Activated T-cell treated with anti-CD3 and anti-CD28 coated beads for 4 hours (primary cell): Measurements from ENCODE around the gene RAMAC.
A peak's percentile ranks its signal among the peaks of the same experiment; 100 is the strongest.
"Not testable (repeated sequence)": the region's sequence is repeated elsewhere in the genome, so short reads cannot be mapped to it uniquely, and the experiment has no call there.

Source experiments
- DNase-seq: peaks from one replicate; pipeline ENCODE4 v3.0.0-alpha.2; 2020

The RAMAC gene

DNA sequence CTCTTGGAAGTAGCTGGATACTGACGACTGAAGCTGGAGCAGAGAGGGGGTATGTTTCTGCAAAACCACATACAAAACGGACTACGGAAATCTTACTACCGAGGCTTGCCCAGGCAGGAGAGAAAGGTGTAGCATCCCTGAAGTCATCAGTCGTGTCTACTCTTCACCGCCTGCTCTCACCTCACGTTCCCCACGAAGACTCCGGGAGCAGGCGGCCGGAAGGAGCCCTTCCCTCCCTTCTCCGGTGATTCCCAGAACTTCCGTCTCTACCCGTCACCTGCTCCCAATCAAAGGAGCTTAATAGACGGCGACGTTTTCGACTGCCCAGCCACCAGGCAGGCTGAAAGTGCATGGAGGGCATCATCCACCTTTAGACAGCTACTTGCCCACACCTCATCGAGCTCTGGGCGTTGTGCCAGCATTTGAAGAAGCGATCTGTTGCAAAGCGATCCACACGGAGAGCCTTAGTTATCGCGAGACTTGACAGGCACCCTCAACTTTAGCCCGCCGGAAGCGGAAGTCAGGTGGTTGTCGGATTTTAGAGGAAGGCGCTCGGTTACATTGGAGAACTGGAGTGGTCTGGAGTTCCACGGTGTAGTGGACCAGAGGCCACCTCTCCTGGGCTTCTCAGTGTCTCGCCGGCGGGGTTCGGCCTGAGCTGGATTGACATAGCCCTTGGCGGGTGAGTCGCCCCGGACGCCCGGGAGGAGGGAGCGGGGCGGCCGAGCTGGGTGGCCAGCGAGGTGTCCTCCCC is at the start of gene RAMAC:
RAMAC (plus strand) TSS at position 523 of the 754 bp plus-strand sequence. CDS start 2,809 bp downstream, outside the sequence.
- DNase-seq = peak; percentile 88

DNA sequence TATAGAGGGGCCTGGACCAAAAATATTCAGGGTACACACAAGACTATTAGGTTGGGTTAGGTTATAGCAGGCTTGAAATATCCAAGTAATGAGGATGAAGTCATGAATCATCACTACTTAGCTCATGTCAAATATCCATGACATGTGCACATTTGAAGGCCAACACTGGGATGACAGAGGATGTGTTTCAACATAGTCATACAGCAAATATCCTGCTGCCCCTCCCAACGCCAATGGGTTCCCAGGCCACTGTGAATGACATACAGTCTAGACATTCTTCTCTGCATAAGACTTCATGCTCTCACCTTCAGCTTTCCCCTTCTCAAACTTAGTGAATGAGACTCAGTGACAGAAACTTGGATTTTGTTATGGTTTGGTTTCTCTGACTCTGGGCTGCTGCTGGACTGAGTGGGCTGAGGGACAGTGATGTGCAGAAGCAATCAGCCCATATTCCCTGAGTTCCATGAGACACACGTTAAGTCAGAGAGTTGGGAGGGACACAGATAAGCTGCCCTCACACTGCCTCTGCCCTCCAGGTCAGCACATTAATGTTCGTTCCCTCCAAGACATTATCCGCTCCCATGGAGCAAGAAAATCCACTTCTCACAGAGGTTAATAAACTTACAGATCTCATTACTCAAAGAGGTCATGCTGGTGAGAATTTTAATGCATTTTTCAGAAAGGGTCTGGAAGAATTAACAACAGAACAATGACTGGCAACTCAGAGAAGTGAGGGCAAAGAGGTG is 48.9 kb upstream of the RAMAC start:
- DNase-seq = no peak

DNA sequence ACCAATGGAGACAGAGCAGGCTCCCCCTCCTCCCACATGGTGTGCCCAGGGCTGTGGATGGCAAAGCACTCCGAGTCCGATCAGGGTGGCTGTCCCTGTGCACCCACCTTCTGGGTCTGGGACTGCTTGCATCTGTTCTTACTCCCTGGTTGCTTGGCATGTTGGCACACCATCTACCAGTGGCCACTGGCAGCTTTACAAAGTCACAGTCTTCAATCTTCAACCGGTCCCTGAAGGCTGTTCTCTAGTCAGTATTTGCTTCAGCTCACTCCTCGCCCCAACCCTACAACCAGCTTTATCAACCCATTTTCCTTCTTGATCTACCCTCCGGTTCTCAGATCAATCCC is 48.3 kb upstream of the RAMAC start:
- no peak for DNase-seq

DNA sequence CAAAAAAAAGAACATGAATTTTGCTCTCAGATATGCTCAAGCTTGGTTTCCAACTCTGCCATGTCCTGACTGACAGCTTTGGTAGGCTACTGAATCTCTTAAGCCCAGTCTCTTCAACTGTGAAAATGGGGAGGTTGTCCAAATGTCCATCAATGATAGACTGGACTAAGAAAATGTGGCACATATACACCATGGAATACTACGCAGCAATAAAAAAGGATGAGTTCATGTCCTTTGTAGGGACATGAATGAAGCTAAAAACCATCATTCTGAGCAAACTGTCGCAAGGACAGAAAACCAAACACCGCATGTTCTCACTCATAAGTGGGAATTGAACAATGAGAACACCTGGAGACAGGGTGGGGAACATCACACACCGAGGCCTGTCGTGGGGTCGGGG is 46.3 kb upstream of the RAMAC start:
- DNase-seq = not testable (repeated sequence)

DNA sequence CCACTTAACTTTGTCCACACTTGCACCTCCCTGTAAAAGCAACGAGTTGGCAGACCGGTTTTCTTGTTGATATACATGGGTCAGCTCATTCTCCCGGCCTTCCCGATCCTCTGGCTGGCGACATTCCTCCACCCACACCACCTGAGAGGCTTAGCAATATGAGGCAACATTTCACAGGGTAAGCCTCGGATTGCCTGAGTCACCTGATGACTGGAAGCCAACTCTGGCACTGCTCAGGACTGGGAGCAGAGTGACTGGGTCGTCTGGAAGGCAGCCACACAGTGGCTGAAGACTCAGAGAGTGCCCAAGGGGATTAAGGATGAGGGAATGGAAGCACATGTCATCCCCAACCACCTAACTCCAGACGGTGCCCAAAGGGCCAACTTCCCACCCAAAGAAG is 43.3 kb upstream of the RAMAC start:
- DNase-seq = no peak

DNA sequence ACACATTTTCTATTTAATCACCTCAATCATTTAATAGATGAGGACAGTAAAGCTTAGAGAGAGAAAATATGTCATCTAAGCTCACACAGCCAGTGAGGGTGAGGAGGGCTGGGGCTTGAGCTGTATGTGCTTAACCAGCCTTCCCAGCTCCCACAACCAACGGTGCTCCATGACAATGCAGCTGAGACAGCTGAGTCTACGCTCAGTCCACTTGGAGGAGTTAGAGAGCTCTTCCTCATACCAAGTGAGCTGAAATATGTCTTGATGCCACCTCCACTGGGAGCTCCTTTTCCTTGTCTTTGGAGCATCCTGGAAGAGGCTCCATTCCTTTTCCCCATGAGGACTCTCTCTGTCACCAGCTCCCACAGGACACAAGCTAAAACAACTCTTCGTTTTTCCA is 42.8 kb upstream of the RAMAC start:
- DNase-seq = no peak

DNA sequence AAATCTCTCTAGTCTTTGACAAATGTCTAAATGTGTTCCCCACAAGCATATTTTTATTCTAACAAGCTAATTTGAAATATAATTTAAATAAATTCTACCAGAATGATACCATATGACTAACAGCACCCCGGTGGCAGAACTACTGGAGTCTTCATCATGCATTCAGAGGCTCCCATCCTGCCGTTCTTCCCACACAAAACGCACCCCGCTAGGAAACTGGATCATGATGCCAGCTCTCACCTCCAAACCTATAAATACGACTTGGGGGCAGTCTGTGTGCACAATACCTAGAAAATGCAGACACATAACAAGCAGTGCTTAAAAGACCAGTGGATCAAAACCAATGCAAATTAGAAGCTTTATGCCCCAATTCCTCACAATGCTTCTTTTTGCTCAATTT is 42.0 kb upstream of the RAMAC start:
- DNase-seq = no peak

DNA sequence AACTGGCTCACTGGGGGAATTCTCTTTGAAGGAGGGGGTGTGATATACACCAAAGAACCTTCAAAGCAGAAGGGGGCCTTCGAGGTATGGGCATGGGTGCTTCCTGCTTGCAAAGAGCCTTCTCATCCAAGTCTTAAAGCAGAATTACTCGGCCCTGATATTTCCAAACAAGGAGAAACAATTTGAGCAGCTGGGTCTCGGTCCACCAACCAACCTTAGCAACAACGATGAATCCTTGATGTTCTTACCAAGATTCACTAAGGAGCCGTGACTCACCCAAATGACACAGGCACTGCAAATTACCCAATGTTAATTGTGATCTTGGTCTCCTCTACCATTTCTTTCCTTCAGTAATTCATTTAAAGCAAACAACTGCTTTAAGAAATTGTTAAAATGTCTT is 41.2 kb upstream of the RAMAC start:
- DNase-seq = no peak

DNA sequence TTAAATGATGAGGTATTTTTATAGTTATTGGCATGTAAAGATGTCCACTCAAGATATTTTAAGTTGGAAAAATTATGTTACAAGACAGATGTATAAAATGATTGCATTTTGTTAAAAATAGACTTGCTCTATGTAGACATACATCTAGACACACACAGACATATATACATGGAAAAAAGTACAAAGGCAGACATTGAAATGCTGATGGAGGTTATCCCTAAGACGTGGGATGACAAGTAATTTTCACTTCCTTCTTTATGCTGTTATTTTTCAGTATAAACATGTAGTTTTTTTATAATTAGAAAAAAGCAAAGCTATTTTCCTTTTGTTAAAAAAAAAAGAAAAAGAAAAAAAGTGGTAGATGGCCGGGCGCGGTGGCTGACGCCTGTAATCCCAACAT is 40.7 kb upstream of the RAMAC start:
- no peak for DNase-seq

DNA sequence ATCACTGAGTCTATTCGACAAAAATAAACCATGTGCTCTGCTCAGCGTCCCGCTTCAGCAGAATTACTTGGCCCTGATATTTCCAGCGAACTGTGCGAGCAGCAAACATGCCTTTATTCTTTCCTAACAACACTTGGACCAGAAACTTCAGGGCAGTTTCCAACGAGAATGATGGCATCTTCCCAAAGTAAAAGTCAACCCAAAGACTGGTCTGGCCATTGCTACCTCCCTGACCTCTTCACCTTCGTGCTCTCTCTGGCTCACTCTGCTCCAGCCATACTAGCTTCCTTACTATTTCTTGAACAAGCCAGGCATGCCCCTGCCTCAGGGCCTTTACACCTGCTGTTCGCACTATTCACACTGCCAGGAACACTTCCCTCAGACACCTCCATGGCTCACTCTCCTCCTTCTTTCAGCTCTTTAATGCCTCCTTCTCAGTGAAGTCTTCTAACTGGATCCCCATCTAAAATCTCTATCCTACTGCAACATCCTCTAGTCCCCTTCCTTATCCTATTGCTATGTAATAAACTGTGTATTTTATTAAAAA is 39.8 kb upstream of the RAMAC start:
- DNase-seq = no peak

DNA sequence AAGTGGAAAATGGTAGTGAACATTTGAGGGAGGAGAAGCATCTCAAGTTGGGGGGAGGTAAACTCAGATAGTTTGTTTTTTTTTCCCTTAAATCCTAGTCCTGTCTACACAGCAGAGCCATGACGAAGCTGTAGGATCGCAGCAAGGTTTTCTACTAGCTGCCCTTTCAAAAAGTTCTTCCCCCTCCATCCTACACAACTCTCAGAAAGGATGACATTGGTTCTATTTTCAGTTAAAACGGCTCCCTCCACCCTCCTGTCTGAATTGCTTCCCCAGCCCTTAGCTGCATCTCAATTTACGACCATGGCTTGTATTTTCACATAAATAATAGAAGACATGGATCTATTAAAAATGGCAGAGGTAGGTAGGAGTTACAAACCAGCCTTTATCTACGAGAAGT is 35.7 kb upstream of the RAMAC start:
- no peak for DNase-seq

DNA sequence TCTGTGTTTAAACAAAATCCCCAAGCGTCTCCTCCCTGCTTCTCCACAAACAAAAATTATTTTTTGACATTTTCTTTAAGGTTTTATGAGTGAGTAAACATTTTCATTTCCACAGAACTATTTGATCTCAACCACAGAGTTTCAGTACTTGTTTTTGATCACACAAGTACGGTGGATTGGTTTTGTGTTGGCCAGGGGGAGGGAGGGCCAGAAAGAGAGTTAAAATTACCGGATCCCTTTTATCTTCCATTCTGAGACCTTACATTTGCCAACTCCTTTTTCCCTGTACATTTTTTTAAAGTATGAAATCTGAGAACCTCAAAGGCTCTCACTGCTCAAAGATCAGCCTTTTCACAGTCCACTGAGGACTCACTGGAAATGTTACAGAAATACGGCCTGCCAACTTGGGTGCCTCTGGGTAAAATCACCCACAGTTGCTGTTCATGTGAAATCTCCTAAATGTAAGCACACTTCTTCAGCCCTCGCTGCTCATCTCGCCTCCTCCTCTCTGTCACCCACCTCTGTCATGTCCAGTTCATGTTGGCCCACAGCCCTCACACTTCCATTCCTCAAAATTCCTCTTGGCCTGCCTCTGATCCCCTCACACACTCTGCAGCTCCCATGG is 35.2 kb upstream of the RAMAC start:
- no peak for DNase-seq

DNA sequence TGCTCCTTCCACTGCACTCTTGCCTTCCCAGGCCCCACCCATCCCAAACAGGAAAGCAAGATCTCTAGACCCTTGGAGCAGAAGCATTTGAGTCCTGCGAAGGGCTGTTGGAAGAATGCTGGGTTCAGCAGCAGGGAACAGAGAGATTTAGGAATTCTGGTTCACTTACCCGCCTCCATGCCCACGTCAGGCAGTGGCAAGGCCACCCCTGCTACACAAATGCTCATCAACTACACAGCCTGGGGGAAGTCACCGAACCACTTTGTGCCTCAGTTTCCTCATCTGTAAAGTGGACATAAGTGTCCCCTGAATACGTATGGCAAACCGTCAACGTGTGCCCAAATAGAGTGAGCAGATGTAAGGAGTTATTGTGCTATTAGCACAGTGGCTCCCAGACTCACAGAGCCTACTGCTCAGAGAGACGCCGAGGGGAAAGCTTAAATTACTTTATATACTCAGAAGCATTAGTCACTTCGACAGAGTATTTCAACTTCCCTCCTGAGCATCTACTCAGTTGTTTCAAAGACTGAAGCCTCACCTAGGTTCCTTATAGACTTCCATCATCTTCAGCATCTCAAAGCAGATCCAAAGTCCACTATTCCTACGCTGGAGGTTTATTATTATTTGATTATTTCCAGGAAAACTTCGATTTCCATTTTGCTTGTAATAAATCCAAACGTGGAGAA is 34.4 kb upstream of the RAMAC start:
- no peak for DNase-seq

DNA sequence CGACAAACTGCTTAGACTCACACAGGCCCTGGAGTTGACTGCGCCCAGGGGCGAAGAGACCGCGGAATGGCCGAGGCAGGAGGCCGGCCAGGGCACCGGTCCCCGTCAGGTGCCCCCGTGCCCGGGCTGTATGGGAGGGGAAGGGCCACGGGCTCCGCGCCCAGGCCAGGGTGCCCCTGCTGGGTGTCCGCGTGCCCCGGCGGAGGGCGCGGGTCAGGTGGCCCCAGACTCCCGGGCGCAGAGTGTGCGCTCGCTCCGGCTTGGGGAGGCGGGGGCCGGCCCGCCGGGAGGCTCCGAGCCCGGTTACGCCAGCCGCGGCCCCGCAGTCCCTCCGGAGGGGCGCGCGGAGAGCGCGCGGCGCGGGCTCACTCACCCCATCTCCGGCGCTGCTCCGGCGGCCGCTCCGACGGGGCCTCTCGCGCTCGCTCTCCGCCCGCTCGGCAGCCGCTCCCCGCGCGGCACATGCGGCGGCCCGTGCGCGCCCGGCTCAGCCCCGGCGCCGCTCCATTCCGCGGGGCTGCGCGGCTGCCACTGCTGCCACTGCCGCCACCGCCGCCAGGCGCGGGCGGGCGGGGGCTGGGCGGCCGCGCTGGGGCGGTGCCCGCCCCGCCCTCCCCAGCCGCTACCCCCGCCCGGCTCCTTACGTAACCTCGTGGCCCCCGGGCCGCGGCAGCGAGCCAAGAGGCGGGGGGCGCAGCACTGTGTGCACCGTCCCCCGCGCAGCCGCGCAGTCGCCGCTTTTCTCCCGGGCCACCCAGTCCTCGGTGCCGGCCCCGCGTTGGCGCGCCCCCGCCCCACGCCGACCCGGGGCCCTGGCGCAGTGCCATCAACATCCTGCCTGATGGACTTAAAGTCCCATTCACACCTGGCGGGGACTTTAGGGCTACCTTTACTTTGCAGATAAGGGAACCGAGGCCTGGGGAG is 33.6 kb upstream of the RAMAC start, which contains the start of gene HOMER2:
HOMER2 (minus strand) TSS at position 563 of the 924 bp plus-strand sequence; CDS start at position 378, 185 bp downstream.
- DNase-seq = no peak

DNA sequence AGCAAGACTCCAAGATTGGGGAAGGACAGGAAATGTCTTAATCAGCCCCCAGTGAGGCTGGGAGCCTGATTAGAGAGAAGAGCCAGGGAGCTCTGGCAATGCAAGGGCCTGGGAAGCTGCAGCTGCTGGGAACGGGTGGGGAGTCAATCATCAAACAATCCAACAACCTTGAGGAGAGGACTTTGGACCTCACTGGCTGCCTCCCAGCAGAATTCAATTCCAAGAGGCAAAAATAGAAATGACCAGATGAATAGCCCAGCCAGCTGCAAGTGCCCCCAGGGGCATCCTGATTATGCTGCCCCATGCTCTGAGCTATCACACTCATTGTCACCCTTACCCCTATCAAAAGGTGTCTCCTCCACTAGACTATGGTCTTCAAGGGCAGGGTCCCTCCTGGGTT is 27.4 kb upstream of the RAMAC start:
- no peak for DNase-seq

DNA sequence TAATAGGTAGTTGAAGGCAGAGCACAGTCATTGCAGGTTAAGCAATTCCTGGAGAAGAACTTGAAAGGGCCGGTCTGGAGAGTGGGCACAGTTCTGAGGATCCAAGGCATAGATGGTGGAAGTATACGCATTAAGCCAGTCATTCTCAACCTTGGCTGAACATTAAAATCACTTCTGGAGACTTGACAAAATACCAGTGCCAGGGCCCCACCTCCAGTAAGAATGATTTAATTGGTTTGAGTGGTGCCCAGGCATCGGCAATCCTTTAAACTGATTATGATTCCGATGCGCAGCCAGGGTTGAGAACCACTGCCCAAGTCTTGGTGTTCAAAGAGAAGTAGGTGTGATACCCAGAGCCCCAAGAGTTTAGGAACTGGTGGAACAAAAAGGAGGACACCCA is 26.6 kb upstream of the RAMAC start:
- DNase-seq = no peak

DNA sequence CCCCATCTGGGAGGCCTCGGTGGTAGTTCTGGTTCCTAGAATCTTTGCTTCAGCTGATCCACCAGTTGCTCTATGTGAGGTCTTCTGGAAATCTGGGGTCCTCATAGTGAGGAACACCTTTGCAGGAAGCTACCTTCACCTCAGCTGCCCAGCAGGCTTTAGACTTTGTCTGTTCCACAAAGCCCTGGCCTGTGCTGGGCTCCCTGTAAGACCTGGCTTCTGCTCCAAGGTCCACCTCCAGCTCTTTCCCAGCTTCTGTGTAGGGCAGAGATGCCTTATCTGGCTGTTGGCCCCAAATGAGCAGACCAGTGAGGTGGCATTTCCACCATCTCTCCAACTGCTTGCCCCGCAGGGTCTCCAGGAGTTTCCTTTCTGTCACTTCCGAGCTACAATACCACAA is 25.2 kb upstream of the RAMAC start:
- DNase-seq = no peak

DNA sequence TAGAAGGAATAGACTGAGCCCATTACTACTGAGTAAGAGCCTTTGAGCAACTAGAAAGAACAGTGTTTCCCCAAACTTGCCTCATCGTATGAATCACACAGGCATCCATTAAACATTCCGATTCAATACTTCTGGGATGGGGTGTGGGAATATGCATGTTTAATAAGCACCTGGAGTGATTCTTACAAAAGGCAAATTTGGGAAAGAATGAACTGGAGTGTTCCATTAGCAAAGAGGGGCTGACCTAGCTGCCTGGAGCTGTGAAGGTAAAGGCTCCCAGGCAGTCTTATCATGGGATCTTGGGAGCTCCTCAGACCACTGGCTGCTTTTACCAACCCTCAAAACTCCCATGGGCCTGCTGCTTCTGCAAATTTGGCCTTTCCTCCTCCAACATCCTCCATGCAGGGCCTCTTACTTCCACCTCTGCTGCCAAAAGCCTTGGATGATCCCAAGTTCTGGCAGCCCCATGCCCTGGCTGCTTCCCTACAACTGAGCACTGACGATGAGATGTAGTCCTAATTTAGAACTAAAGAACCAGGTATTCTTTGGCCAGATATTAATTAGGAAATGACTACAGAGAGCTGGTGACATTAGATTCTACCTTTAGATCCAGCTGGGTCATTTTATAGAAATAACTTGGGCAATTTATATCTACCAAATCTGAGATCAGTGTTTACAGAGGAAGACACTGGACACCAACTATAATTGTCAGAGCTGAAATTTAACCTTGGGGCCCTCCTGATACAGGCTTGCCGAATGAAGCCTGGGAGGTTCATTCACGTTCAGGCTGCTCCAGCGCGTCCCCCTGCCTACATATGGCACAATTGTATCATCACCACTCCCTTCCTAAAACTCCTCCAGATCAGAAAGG is 22.3 kb upstream of the RAMAC start:
- DNase-seq = no peak

DNA sequence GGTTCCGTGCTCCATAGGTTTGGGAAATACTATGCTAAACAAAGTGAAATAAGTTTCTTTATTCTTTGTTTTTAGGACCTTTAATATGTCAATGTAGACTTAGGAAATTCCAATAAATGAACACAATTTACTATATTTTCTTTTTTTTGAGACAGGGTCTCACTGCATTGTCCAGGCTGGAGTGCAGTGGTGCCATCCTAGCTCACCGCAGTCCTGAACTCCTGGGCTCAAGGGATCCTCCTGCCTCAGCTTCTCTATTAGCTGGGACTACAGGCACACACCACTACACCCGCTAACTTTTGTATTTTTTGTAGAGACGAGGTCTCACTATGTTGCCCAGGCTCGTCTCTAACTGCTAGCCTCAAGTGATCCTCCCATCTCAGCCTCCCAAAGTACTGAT is 21.1 kb upstream of the RAMAC start:
- no peak for DNase-seq

DNA sequence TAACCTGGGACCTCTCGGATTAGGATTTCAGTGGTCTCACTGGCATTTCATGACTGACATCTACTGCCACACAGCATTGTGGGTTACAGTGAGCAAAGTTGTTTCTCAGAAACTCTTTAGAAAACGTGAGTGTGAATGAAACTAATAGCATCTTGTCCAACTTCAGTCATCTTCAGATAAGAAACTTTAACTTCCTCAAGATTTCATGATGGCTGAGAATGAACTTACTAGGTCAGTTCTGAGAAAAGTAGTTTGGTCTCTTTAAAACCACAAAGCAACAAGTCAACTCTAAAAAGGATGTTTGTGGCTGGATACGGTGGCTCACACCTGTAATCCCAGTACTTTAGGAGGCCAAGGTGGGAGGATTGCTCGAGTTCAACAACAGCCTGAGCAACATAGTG is 19.3 kb upstream of the RAMAC start:
- DNase-seq = no peak

DNA sequence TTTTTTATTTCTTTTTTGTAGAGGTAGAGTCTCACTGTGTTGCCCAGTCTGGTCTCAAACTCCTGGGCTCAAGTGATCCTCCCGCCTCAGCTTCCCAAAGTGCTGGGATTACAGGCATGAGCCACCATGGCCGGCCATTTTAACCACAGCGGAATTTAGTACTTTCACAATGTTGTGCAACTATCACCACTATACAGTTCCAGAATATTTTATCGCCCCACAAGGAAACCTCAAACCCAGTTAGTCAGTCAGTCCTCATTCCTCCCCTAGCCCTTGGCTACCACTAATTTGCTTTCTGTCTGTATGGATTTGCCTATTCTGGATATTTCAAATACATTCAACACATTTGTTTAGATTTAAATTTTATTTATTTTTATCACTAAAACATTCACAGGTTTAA is 17.9 kb upstream of the RAMAC start:
- DNase-seq = no peak
